Mammary epithelial cell (primary cell): Measurements from ENCODE around the gene HOXB13.

ENCODE experiments used
- CTCF ChIP-seq, 2 donors: IDR thresholded peaks in 1 of 2; conservative IDR thresholded peaks in 1 of 2; 2 replicates each; pipeline ENCODE4 v1.5.1; 2011 to 2012; ENCODE audit warnings: inconsistent platforms in 2 of 2, low read length in 2 of 2, mild to moderate bottlenecking in 2 of 2, control low read depth in 1 of 2, low read depth in 1 of 2; ENCODE audit not compliant: insufficient read depth in 1 of 2; ENCODE audit errors: extremely low read depth in 1 of 2
- EZH2 ChIP-seq: IDR thresholded peaks from 2 replicates; pipeline ENCODE4 v1.6.1; 2012; ENCODE audit warnings: low read length, inconsistent platforms, borderline replicate concordance

DNA sequence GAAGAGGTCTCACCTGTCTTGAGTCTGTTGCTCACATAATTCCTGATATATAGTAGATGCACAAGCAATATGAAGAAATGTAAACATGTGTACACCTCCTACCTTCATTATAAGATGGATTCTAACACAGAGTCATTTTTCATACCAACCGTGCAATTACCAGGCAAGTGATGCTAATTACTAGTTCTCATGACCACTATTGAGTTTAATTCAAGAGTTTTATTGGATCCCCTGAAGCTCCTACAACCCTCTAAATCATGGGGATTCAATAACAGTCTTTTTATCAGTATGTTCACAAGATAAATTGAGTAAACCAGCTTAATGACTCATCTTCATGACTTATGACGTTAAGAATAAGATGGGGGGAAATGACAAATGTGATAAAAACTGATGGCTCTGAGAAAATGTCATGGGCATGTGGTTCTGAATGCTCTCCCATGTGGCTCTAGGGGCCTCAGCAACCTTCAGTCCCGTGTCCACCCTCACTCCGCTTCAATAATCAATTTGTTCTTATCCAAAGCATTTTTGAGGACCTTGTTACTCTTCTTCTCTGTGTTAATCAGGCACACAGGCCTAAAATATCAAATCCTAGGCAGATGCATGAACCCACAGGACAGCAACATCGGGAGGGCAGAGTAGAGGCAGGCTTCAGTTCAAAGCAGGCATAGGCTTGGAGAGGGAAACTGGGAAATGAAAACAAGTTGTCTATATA lies 49.0 kb downstream of the HOXB13 start:
- TF ChIP-seq CTCF (conservative IDR thresholded peaks at IDR 0.05 in 1 of 2, IDR thresholded peaks at IDR 0.05 in 1 of 2; ENCODE audit: extremely low read depth in 1 of 2, insufficient read depth in 1 of 2, low read depth in 1 of 2, low read length in 2 of 2) (no peak), EZH2 (no peak)
